Fibroblast of the aortic adventitia (primary cell): Measurements from ENCODE around the gene MAP3K9. TPM values are rescaled to one million over a fixed set of nuclear protein-coding genes. Genes with fewer than 3 reads are reported as not detected.

Experiments
- DNase-seq: peaks from one replicate; pipeline ENCODE4 v3.0.0-alpha.2; 2010; ENCODE audit warnings: low read depth
- H3K4me3 ChIP-seq: 2 replicates; pipeline ENCODE4 v1.5.1; 2011; ENCODE audit warnings: low read depth, mild to moderate bottlenecking, control low read depth, low read length, moderate library complexity
- CTCF ChIP-seq: IDR thresholded peaks from 2 replicates; pipeline ENCODE4 v1.5.1; 2011; ENCODE audit warnings: mild to moderate bottlenecking, low read length, control low read depth, inconsistent platforms; ENCODE audit not compliant: insufficient read depth
- total RNA-seq: library from RNA; depleted of rRNA; stranded (reverse); fragments of >200 nt; gene quantifications from 2 replicates; pipeline ENCODE4 v1.2.3, GENCODE V29; 2012; ENCODE audit warnings: low replicate concordance

MAP3K9 gene
- total RNA-seq, 1 donor, result under 0.01 TPM

DNA sequence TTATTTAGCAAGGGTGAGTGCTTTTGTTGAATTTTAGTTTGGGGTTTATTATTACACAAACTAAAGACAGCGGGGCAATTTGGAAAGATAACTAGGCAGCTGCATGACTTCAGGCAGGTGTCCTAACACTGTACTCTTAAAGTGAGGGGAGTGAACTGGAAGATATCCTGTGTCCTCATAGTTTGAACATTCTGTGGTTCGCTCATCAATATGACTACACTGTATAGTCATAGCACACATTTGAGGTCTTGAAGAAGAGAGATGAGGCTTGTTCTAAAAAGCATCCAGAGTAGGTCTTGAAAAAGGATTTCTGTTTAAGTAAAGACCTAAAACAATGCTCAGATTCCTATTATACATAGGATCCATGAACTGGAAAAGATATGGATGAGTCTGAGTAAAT is 1.7 kb upstream of the MAP3K9 start:
- H3K4me3 ChIP-seq, result no peak overlapping the region
- no peak for DNase-seq
- no peak for TF ChIP-seq CTCF

DNA sequence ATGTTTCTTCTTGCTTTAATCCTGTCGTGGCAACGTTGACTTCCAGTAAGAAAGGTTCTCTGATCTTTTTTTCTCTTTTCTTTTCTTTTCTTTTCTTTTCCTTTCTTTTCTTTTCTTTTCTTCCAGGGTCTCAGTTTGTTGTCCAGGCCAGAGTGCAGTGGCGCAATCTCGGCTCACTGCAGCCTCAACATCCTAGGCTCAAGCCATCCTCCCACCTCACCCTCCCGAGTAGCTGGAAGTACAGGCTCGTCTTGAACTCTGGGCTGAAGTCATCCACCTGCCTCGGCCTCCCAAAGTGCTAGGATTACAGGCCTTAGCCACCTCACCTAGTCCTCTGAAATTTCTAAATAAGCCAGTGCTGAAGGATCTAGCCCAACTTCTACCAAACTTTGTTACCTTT is 1.3 kb upstream of the MAP3K9 start:
- TF ChIP-seq CTCF, result no peak
- no peak overlapping the region for H3K4me3 ChIP-seq
- no peak for DNase-seq

GRCh38 chr14:70808416-70809224 is 693 bp downstream of the MAP3K9 start:
- peak overlapping the region; percentile 48 for H3K4me3 ChIP-seq
- no peak for TF ChIP-seq CTCF
- no peak for DNase-seq

DNA sequence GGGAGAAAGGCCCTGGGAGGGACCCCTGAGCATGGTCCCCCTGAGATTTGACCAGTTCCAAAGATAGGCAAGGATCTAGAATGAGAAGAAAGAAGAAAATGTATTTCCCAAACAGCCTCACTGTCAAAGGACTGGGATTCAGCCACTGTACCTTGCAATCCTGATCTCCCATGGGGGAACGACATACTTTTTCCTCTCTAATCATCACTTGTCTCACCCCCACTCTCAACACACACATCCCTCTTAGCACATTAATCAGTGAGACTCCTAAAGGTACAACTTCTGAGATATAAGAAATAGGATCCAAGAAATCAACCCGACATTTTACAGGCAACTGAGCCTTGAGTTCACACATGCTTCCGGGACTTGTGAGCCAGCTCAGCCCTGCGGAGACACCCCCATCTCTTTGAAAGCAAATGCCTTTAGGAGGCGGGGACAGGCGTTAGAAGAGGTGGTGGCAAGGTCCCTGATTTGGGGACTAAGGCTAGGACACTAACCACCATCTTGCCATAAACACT is 1.4 kb downstream of the MAP3K9 start:
- H3K4me3 ChIP-seq, result no peak overlapping the region

GRCh38 chr14:70804556-70805162 is 4.7 kb downstream of the MAP3K9 start:
- DNase-seq, result peak; percentile 6
- no peak overlapping the region for H3K4me3 ChIP-seq

More for the DNA sequence above, 1.4 kb downstream of the MAP3K9 start:
- no peak for TF ChIP-seq CTCF
- no peak for DNase-seq

More at GRCh38 chr14:70804556-70805162, 4.7 kb downstream of the MAP3K9 start:
- TF ChIP-seq CTCF, result no peak
